GM23248 (cell line): ENCODE data around the gene LRRC70.

Source experiments
- EZH2 ChIP-seq: fragments of 200-600 bp; sonication (generic); IDR thresholded peaks from 2 replicates; pipeline ENCODE4 v1.6.1; 2018; ENCODE audit warnings: antibody characterized with exemption, mild to moderate bottlenecking; ENCODE audit not compliant: insufficient read depth, poor library complexity, severe bottlenecking
- EZH2phosphoT487 ChIP-seq: fragments of 200-600 bp; sonication (generic); IDR thresholded peaks from 2 replicates; pipeline ENCODE4 v1.6.1; 2018; ENCODE audit warnings: antibody characterized with exemption, moderate library complexity, mild to moderate bottlenecking, low read depth; ENCODE audit not compliant: insufficient read depth

- TF ChIP-seq EZH2 (no peak), EZH2phosphoT487 (no peak)
Observed at GRCh38 chr5:62607615-62608014, 29.0 kb downstream of the LRRC70 start.
